A673 (cell line): ENCODE data around the gene CCDC127. TPM values are rescaled to one million over a fixed set of nuclear protein-coding genes. Genes with fewer than 3 reads are reported as not detected.

Experiments used
- BruUV-seq: library from RNA; stranded (reverse); fragments of 400-500 nt; replicated peaks from 2 replicates; lab custom pipeline; 2021; lab: Mats Ljungman, UMichigan
- CTCF ChIA-PET: fragments of 300-600 bp; sonication (Branson Sonifier 250); formaldehyde crosslinking; loops from one replicate; lab custom pipeline; 2022; ENCODE audit warnings: antibody characterized with exemption; lab: Charles Lee
- POLR2A ChIA-PET: fragments of 300-600 bp; sonication (Branson Sonifier 250); formaldehyde crosslinking; loops from one replicate; lab custom pipeline; 2022; ENCODE audit warnings: antibody characterized with exemption; ENCODE audit not compliant: low non-redundant PET; lab: Charles Lee
- DNase-seq: peaks from one replicate; pipeline ENCODE4 v3.0.0-alpha.2; 2015; ENCODE audit warnings: low spot score
- H3K27ac ChIP-seq: fragments of 200-600 bp; sonication (generic); 2 replicates; pipeline ENCODE4 v1.5.1; 2016; ENCODE audit warnings: mixed run types, low read depth, mild to moderate bottlenecking, mixed read lengths, antibody characterized with exemption, low read length; ENCODE audit not compliant: poor library complexity, severe bottlenecking
- H3K27me3 ChIP-seq: fragments of 200-600 bp; sonication (generic); replicated peaks from 2 replicates; pipeline ENCODE4 v1.6.1; 2017; ENCODE audit warnings: mixed run types, low read depth, mild to moderate bottlenecking, mixed read lengths, antibody characterized with exemption, low read length; ENCODE audit not compliant: insufficient read depth, poor library complexity
- H3K36me3 ChIP-seq: fragments of 200-600 bp; sonication (generic); 2 replicates; pipeline ENCODE4 v1.6.1; 2016; ENCODE audit warnings: mixed run types, mild to moderate bottlenecking, mixed read lengths, antibody characterized with exemption, low read length; ENCODE audit not compliant: insufficient read depth, poor library complexity, severe bottlenecking
- H3K4me1 ChIP-seq: fragments of 200-600 bp; sonication (generic); 2 replicates; pipeline ENCODE4 v1.6.1; 2017; ENCODE audit warnings: mixed run types, mild to moderate bottlenecking, mixed read lengths, antibody characterized with exemption, low read length; ENCODE audit not compliant: insufficient read depth, poor library complexity, severe bottlenecking
- H3K4me3 ChIP-seq: fragments of 200-600 bp; sonication (generic); 2 replicates; pipeline ENCODE4 v1.5.1; 2016; ENCODE audit warnings: low read depth, mixed run types, mild to moderate bottlenecking, mixed read lengths, low read length; ENCODE audit not compliant: poor library complexity, severe bottlenecking
- H3K9me3 ChIP-seq: fragments of 200-600 bp; sonication (generic); 2 replicates; pipeline ENCODE4 v1.6.1; 2016; ENCODE audit warnings: mixed run types, low read depth, mild to moderate bottlenecking, mixed read lengths, antibody characterized with exemption, low read length; ENCODE audit not compliant: poor library complexity, severe bottlenecking
- CTCF ChIP-seq: fragments of 300-800, 200-600 bp; sonication (generic); conservative IDR thresholded peaks from 2 replicates; pipeline ENCODE4 v1.5.1; 2017; ENCODE audit warnings: low read depth, mild to moderate bottlenecking, antibody characterized with exemption, low read length, moderate library complexity, mixed read lengths
- EZH2 ChIP-seq: fragments of 200-600 bp; sonication (generic); IDR thresholded peaks from 2 replicates; pipeline ENCODE4 v1.6.1; 2017; ENCODE audit warnings: borderline replicate concordance, low read depth, mild to moderate bottlenecking, mixed read lengths, antibody characterized with exemption, low read length; ENCODE audit not compliant: poor library complexity, severe bottlenecking
- intact Hi-C: fragments of 100-400 bp; cut with micrococcal nuclease; formaldehyde crosslinking; loops from one replicate; pipeline ENCODE4 v1.10.0; 2022; ENCODE audit not compliant: unreplicated experiment
- total RNA-seq: library from RNA; stranded (reverse); gene quantifications from 2 replicates; pipeline ENCODE4 v1.2.3, GENCODE V29; 2021

Gene CCDC127
- total RNA-seq, 1 experiment from 2014 or later, result 8.8 TPM

- Histone ChIP-seq H3K9me3 (no peaks in the 10 kb centered on the region), H3K27me3 (no peaks in the 10 kb centered on the region), H3K36me3 (peaks cover 4% of the 10 kb centered on the region), H3K4me3 (no peak overlapping the region), H3K27ac (no peak overlapping the region), H3K4me1 (no peaks in the 10 kb centered on the region)
- DNase-seq, result no peak
- BruUV-seq, result no TSS peak
- no peak for TF ChIP-seq CTCF
- CTCF ChIA-PET, result no interaction called here
- intact Hi-C loops, result no loop called here
- POLR2A ChIA-PET, result no interaction called here
These were observed 4.1 kb downstream of the CCDC127 start for GRCh38 chr5:213803-214395.

- H3K4me3 ChIP-seq, result no peak overlapping the region
- H3K27ac ChIP-seq, result no peak overlapping the region
- no peaks in the 10 kb centered on the region for H3K4me1 ChIP-seq
- TF ChIP-seq CTCF, result no peak
- no peaks in the 10 kb centered on the region for H3K9me3 ChIP-seq
- H3K36me3 ChIP-seq, result peaks cover 19% of the 10 kb centered on the region
- POLR2A ChIA-PET, result no interaction called here
- no peak for DNase-seq
- H3K27me3 ChIP-seq, result no peaks in the 10 kb centered on the region
- intact Hi-C loops, result no loop called here
- no TSS peak for BruUV-seq
- CTCF ChIA-PET, result no interaction called here
These were observed 9.4 kb downstream of the CCDC127 start for GRCh38 chr5:208449-209114.

- no TSS peak for BruUV-seq
- CTCF ChIA-PET, result no interaction called here
- peaks cover 19% of the 10 kb centered on the region for H3K36me3 ChIP-seq
- no peaks in the 10 kb centered on the region for H3K27me3 ChIP-seq
- no peak overlapping the region for H3K4me3 ChIP-seq
- no peak for DNase-seq
- TF ChIP-seq CTCF (no peak), EZH2 (no peak)
- H3K27ac ChIP-seq, result no peak overlapping the region
- H3K4me1 ChIP-seq, result no peaks in the 10 kb centered on the region
- POLR2A ChIA-PET, result no interaction called here
- intact Hi-C loops, result no loop called here
- H3K9me3 ChIP-seq, result no peaks in the 10 kb centered on the region
These were observed 10.4 kb downstream of the CCDC127 start for GRCh38 chr5:207599-207998.
